Activated CD4-positive, CD25-positive, alpha-beta regulatory T cell (primary cell): Measurements from ENCODE around the gene MCFD2.
"Not testable (repeated sequence)": the region's sequence is repeated elsewhere in the genome, so short reads cannot be mapped to it uniquely, and the experiment has no call there.

Experiments
- DNase-seq, 4 experiments: peaks; one replicate each; lab custom pipeline; 2025; lab: John Stamatoyannopoulos, UW

The MCFD2 gene

GRCh38 chr2:46937471-46937901 lies 21.9 kb upstream of the MCFD2 start:
- DNase-seq, result no peak

GRCh38 chr2:46936566-46936965 lies 21.0 kb upstream of the MCFD2 start:
- DNase-seq, result no peak

GRCh38 chr2:46935071-46935470 lies 19.5 kb upstream of the MCFD2 start:
- no peak for DNase-seq

- DNase-seq, result no peak
Observed at GRCh38 chr2:46929612-46930011, 14.0 kb upstream of the MCFD2 start.

GRCh38 chr2:46926863-46927262 lies 11.3 kb upstream of the MCFD2 start:
- no peak for DNase-seq

GRCh38 chr2:46925474-46926351 lies 10.1 kb upstream of the MCFD2 start:
- DNase-seq, result no peak

GRCh38 chr2:46924608-46925007 lies 9.0 kb upstream of the MCFD2 start:
- DNase-seq, result no peak

GRCh38 chr2:46924038-46924437 lies 8.4 kb upstream of the MCFD2 start:
- no peak for DNase-seq

- DNase-seq, result no peak
Observed at GRCh38 chr2:46923041-46923528, 7.5 kb upstream of the MCFD2 start.

- DNase-seq, result no peak
Observed at GRCh38 chr2:46922606-46923005, 7.0 kb upstream of the MCFD2 start.

GRCh38 chr2:46921676-46922448 lies 6.3 kb upstream of the MCFD2 start:
- no peak for DNase-seq

GRCh38 chr2:46917628-46918027 lies 2.0 kb upstream of the MCFD2 start:
- DNase-seq, result no peak

GRCh38 chr2:46915811-46916630 lies 415 bp upstream of the MCFD2 start:
- peak; percentile 51 to 70 (median 60) for DNase-seq

- DNase-seq, result no peak
Observed at GRCh38 chr2:46914578-46915230, 902 bp downstream of the MCFD2 start.

- DNase-seq, result no peak
Observed at GRCh38 chr2:46913471-46914381, 1.9 kb downstream of the MCFD2 start.

GRCh38 chr2:46909771-46910419 lies 5.7 kb downstream of the MCFD2 start:
- no peak for DNase-seq

- DNase-seq, result no peak
Observed at GRCh38 chr2:46909150-46909549, 6.5 kb downstream of the MCFD2 start.

GRCh38 chr2:46904908-46905678 lies 10.5 kb downstream of the MCFD2 start:
- DNase-seq, result not testable (repeated sequence)

- DNase-seq, result not testable (repeated sequence)
Observed at GRCh38 chr2:46902980-46903379, 12.6 kb downstream of the MCFD2 start.
